Uterus (tissue), 2 donors: Measurements from ENCODE around the gene CAMTA1.

Experiments
- CTCF ChIP-seq, 4 experiments: fragments of 200-600 bp in 2 of 4; fragments of 450-650 bp in 2 of 4; sonication (generic) in 2 of 4; IDR thresholded peaks; one replicate each; pipeline ENCODE4 v1.5.1; 2016 to 2019; ENCODE audit warnings: antibody characterized with exemption in 4 of 4, mild to moderate bottlenecking in 2 of 4, moderate library complexity in 1 of 4
- POLR2A ChIP-seq, 2 donors: fragments of 450-650 bp; IDR thresholded peaks; one replicate each; pipeline ENCODE4 v1.6.1; 2016; ENCODE audit warnings: antibody characterized with exemption in 2 of 2, mild to moderate bottlenecking in 1 of 2, moderate library complexity in 1 of 2

GRCh38 chr1:7338439-7338838 lies 553.2 kb downstream of the CAMTA1 start:
- TF ChIP-seq CTCF (IDR thresholded peaks at IDR 0.05) (no peak), POLR2A (IDR thresholded peaks at IDR 0.05) (no peak)
